HL-60 (cell line): Measurements from ENCODE around the gene GRIA3.

Experiments used
- DNase-seq, 2 experiments: peaks; one replicate each; pipeline ENCODE4 v3.0.0-alpha.2; 2010 to 2020; ENCODE audit warnings: low read depth in 1 of 2, low spot score in 1 of 2
- H3K27ac ChIP-seq: fragments of 250-450 bp; sonication (Bioruptor Pico); replicated peaks from 2 replicates; pipeline ENCODE4 v1.5.1; 2020; ENCODE audit warnings: mild to moderate bottlenecking, moderate library complexity
- H3K27me3 ChIP-seq: fragments of 250-450 bp; sonication (Bioruptor Pico); 2 replicates; pipeline ENCODE4 v1.5.1; 2021; ENCODE audit warnings: mild to moderate bottlenecking, moderate library complexity; ENCODE audit not compliant: insufficient read depth, poor library complexity, severe bottlenecking
- H3K4me3 ChIP-seq: replicated peaks from 2 replicates; pipeline ENCODE4 v1.5.1; 2011; ENCODE audit warnings: mild to moderate bottlenecking, control low read depth, low read length; ENCODE audit not compliant: insufficient read depth
- CTCF ChIP-seq: IDR thresholded peaks from one replicate; pipeline ENCODE4 v1.5.1; 2011; ENCODE audit warnings: low read length, control low read depth, inconsistent platforms; ENCODE audit not compliant: insufficient read depth
- GABPA ChIP-seq: IDR thresholded peaks from 2 replicates; pipeline ENCODE4 v1.6.1; 2012; ENCODE audit warnings: low read depth
- POLR2AphosphoS5 ChIP-seq: IDR thresholded peaks from 2 replicates; pipeline ENCODE4 v1.6.1; 2012; ENCODE audit warnings: low read depth
- REST ChIP-seq: IDR thresholded peaks from 2 replicates; pipeline ENCODE4 v1.6.1; 2012; ENCODE audit warnings: low read depth; ENCODE audit not compliant: insufficient replicate concordance
- SPI1 ChIP-seq: IDR thresholded peaks from 2 replicates; pipeline ENCODE4 v1.6.1; 2012; ENCODE audit warnings: low read depth, mild to moderate bottlenecking, borderline replicate concordance

Gene GRIA3

GRCh38 chrX:123331859-123332258, 147.8 kb downstream of the GRIA3 start:
- TF ChIP-seq GABPA (no peak), POLR2AphosphoS5 (no peak), SPI1 (no peak), CTCF (no peak), REST (no peak)
- Histone ChIP-seq H3K27ac (no peak overlapping the region), H3K27me3 (no peaks in the 10 kb centered on the region), H3K4me3 (no peak overlapping the region)
- DNase-seq = no peak

- no peak overlapping the region for H3K27ac ChIP-seq
- no peak for DNase-seq
- TF ChIP-seq POLR2AphosphoS5 (no peak), REST (no peak), GABPA (no peak), CTCF (no peak), SPI1 (no peak)
- H3K4me3 ChIP-seq = no peak overlapping the region
- no peaks in the 10 kb centered on the region for H3K27me3 ChIP-seq
Observed at GRCh38 chrX:123336666-123337065, 152.6 kb downstream of the GRIA3 start.

- no peak for DNase-seq
- no peak for TF ChIP-seq REST
- TF ChIP-seq SPI1 = no peak
- no peak for TF ChIP-seq GABPA
- Histone ChIP-seq H3K27me3 (no peaks in the 10 kb centered on the region), H3K27ac (no peak overlapping the region), H3K4me3 (no peak overlapping the region)
Observed at GRCh38 chrX:123337886-123338639, 154.0 kb downstream of the GRIA3 start.
